HEK293T (cell line): ENCODE data around the gene STK16.

Experiments
- BHLHE40 ChIP-seq: fragments of 450-650 bp; IDR thresholded peaks from 2 replicates; pipeline ENCODE4 v1.6.1; 2016; ENCODE audit warnings: mild to moderate bottlenecking, moderate library complexity, borderline replicate concordance
- ELF4 ChIP-seq: fragments of 450-650 bp; IDR thresholded peaks from 2 replicates; pipeline ENCODE4 v1.6.1; 2017; ENCODE audit warnings: antibody characterized with exemption
- FOXM1 ChIP-seq: fragments of 450-650 bp; IDR thresholded peaks from 2 replicates; pipeline ENCODE4 v1.6.1; 2017; ENCODE audit warnings: mild to moderate bottlenecking, borderline replicate concordance

- TF ChIP-seq ELF4, result no peak
- no peak for TF ChIP-seq BHLHE40
- TF ChIP-seq FOXM1, result no peak
These were observed 38.0 kb upstream of the STK16 start for GRCh38 chr2:219207134-219207883.
